HG02642 (cell line): ENCODE results near the gene ARSK.
A peak's percentile ranks its signal among the peaks of the same experiment; 100 is the strongest.
"Not testable (repeated sequence)": the region's sequence is repeated elsewhere in the genome, so short reads cannot be mapped to it uniquely, and the experiment has no call there.

ENCODE experiments used
- ATAC-seq: cut with Tn5 transposase; IDR thresholded peaks from one replicate; pipeline ENCODE4 v1.9.1; 2021; ENCODE audit warnings: mild to moderate bottlenecking; ENCODE audit not compliant: unreplicated experiment, poor library complexity

The ARSK gene

GRCh38 chr5:95620030-95620869 lies 65.3 kb downstream of the ARSK start, which contains the start of gene GPR150:
GPR150 (plus strand) TSS chr5:95620087; CDS start chr5:95620276, 189 bp downstream.
- ATAC-seq: peak; percentile 74

- peak; percentile 55 for ATAC-seq
Observed at GRCh38 chr5:95620870-95621838, 66.3 kb downstream of the ARSK start.

GRCh38 chr5:95621839-95622629 lies 67.1 kb downstream of the ARSK start:
- no peak for ATAC-seq

GRCh38 chr5:95623706-95624105 lies 68.8 kb downstream of the ARSK start:
- no peak for ATAC-seq

- ATAC-seq: no peak
Observed at GRCh38 chr5:95624368-95624767, 69.5 kb downstream of the ARSK start.

- ATAC-seq: no peak
Observed at GRCh38 chr5:95626701-95627100, 71.8 kb downstream of the ARSK start.

GRCh38 chr5:95627971-95628810 lies 73.3 kb downstream of the ARSK start:
- ATAC-seq: no peak

GRCh38 chr5:95628933-95629332 lies 74.0 kb downstream of the ARSK start:
- ATAC-seq: no peak

- no peak for ATAC-seq
Observed at GRCh38 chr5:95630394-95630917, 75.6 kb downstream of the ARSK start.

GRCh38 chr5:95631255-95631958 lies 76.5 kb downstream of the ARSK start:
- no peak for ATAC-seq

GRCh38 chr5:95631991-95632675 lies 77.2 kb downstream of the ARSK start:
- ATAC-seq: peak; percentile 89

GRCh38 chr5:95632942-95633341 lies 78.0 kb downstream of the ARSK start:
- not testable (repeated sequence) for ATAC-seq

GRCh38 chr5:95633671-95634070 lies 78.8 kb downstream of the ARSK start:
- ATAC-seq: no peak

- ATAC-seq: no peak
Observed at GRCh38 chr5:95634081-95634480, 79.2 kb downstream of the ARSK start.

GRCh38 chr5:95638632-95639031 lies 83.7 kb downstream of the ARSK start:
- ATAC-seq: no peak

GRCh38 chr5:95641741-95642220 lies 86.9 kb downstream of the ARSK start:
- no peak for ATAC-seq

- no peak for ATAC-seq
Observed at GRCh38 chr5:95643152-95643551, 88.3 kb downstream of the ARSK start.
